Measurements from ENCODE around the gene STK17A.
"Not testable (repeated sequence)": the region's sequence is repeated elsewhere in the genome, so short reads cannot be mapped to it uniquely, and the experiment has no call there.

The STK17A gene

DNA sequence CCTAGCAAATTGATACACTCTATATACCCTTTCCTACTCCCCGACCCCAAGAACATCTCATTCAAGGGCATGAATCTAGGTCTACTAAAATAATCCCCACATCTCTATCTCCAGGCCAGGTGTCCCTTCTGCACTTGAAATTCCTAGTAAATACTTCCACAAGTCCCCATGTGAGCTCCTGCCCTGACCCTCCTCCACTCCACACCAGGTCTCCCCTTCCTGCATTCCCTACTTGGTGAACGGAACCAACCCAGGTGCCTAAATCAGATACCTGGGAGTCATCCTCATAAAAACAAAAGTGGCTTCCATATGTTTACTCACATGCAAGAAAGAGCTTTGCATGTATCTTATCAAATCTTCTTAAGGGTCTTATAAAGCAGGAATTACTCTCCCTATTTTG, 77.2 kb downstream of the STK17A start:
- no peak for DNase-seq

DNA sequence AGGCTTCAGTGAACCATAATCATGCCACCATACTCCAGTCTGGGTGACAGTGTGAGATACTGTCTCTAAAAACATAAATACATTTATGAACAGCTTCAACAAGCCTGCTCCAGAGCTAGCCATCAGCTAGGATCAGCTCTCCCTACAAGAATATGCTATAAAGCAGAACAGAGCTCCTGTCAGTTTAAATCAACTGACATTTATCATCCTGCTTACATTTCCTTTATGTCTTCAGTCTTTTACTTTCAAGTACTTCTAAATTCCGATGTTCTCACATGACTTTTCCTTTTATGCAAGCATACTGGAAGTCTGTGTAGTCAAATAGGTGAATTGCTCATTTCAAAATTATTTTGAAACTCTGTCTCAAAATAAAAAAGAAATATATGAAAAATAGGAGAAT, 81.8 kb downstream of the STK17A start:
- no peak for DNase-seq

DNA sequence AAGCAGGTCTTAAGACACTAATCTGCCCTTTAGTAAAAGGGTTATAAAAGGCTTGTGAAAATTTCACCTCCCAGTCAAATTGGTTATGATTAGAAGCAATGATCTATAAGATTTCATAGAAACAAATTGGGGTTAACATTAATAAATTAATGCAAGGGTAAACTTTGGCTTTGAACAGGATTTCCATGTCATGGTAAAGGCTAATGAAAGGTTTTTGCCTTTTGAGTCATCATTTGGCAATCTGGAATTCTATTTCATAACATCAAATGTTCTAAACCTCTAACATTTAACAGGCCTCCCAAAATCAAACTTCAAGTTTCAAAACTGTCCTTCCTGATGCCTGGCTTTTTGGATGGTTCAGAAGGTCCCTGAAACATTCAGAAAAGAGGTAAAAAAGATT, 84.0 kb downstream of the STK17A start:
- no peak for DNase-seq

DNA sequence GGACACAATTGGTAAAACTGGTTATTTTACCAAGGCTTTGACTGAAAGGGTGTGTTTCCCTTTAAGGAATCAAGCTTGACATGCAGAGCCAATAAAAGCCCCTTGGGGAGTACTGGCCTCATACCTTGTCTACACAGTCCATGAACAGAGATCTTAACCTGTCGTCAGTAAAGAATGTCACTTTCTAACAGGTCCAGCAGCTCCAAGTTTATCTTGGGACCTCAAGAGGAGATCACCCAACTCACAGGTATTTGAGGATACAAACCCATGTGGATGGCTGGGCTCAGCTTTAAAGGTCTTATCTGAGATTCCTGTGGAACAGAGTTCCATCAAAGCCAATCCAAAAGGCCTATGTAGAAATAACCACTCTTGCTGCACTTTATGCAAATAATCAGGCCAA, 85.1 kb downstream of the STK17A start:
- no peak for DNase-seq

DNA sequence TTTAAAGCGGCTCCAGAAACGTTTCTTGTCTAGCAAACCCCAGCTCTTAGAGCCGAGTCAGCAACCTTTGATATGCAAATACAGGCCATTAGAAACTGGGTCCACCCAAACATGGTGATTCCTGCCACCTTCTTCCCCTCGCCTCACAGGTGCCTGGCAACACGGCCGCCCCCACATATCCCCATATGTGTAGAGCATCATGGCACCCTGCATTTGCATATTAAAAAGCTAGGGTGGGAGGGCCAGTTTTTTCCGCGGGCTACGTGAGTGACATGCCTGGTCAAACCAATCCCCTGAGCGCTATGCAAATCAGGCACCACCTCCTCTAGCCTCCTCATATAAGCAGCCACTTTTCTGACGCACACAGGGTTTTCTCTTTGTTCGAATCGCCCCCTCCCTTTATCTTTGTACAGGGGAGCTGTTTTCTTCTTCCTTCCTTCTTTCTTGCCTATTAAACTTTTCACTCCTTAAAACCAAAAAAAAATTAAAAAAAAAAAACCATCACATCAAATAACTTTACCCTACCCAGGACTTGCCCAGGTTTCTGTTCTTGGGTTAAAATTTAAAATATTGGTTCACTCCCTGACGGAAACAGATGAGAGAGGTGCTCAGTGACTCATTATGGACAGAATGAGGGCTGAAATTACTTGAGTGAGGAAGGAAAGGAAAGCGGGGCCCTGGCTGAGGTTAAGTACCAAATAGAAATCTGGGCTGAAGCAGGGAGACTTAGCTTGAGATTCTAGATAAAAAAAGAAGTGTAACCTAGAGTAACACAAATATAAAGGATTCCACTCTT, 86.6 kb downstream of the STK17A start:
- no peak for DNase-seq

DNA sequence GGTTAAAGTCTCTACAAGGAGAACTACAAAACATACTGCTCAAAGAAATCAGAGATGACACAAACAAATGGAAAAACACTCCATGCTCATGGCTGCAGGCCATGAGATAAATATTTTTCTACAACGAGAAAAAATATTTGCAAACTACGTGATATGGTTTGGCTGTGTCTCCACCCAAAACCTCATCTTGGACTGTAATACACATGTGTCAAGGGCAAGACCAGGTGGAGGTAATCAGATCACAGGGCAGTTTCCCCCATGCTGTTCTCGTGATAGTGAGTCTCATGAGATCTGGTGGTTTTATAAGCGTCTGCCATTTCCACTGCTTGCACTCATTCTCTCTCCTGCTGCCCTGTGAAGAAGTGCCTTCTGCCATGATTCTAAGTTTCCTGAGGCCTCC, 88.6 kb downstream of the STK17A start:
- peak; percentile 29 for DNase-seq

DNA sequence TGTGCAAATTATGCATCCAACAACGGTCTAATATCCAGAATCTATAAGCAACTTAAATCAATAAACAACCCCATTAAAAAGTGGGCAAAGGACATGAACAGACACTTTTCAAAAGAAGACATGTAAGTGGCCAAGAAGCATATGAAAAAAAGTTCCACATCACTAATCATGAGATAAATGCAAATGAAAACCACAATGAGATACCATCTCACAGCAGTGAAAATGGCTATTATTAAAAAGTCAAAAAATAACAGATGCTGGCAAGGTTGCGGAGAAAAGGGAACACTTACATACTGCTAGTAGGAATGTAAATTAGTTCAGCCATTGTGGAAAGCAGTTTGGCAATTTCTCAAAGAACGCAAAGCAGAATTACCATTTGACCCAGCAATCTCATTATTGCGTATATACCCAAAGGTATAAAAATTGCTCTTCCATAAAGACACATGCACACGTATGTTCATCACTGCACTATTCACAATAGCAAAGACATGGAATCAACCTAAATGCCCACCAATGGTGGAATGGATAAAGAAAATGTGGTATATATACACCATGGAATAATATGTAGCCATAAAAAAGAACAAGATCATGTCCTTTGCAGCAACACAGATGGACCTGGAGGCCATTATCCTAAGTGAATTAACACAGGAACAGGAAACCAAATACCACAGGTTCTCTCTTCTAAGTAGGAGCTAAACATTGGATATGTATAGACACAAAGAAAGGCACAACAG, 90.5 kb downstream of the STK17A start:
- DNase-seq: not testable (repeated sequence)

DNA sequence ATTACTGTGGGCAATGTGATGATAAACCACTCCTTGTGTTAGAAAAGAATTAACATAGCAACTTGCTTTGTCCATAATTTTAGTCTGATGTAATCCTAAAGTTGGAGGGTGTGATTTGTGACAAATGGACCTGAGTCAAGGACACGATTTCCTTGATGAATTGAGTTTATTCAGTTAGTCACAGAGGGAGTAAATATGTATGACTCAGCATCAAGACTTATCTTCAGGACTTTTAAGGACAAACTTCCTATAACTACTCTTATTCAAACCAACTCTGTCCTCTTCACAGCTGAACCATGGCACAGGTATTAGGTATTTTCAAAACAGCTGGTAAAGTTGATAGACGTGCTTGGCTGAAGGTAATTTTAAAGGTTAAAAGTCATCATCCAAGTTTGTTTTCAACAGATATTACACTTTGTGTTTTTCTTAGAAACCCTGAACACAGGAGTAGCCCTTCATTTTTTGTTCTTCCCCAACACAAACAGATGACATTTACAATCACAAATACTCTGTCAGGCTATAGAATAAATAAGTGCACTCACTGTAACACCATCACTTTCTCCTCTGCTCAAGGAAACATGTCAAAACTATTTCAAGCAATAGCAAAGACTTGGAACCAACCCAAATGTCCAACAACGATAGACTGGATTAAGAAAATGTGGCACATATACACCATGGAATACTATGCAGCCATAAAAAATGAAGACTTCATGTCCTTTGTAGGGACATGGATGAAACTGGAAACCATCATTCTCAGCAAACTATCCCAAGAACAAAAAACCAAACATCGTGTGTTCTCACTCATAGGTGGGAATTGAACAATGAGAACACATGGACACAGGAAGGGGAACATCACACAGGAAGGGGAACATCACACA, 91.9 kb downstream of the STK17A start:
- DNase-seq: peak; percentile 32

All from hematopoietic multipotent progenitor cell treated with erythropoietin and hydrocortisone succinate and interleukin-3 and kit ligand, for 4 days (in vitro differentiated cells).